IPS DF 19.7 (cell line): ENCODE data around the gene FAM163B.

ENCODE experiments used
- DNase-seq: peaks from one replicate; pipeline ENCODE4 v3.0.0-alpha.2; 2013; ENCODE audit warnings: low read depth, low spot score

FAM163B gene

GRCh38 chr9:133547116-133547515 is 62.1 kb downstream of the FAM163B start:
- DNase-seq: no peak

DNA sequence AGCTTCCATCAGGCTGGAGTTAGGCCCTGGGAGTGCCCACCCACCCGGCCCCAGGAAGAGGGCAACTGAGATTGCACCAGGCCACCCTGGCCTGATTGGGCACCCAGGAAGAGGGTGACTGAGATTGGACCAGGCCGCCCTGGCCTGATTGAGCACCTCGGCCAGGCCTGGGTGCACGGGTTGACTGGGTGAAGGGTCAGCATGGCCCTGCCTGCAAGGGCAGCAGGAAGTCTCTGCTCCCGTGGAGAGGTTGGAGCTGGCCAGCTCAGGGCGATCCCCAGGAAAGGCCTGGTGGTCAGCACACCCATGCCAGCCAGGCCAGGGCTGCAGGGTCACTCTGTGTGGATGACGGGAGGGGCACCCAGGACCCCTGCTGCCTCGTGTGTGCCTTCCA is 62.9 kb downstream of the FAM163B start:
- DNase-seq: no peak

GRCh38 chr9:133545494-133546286 is 63.5 kb downstream of the FAM163B start:
- DNase-seq: no peak

GRCh38 chr9:133543772-133544467 is 65.3 kb downstream of the FAM163B start:
- DNase-seq: no peak

DNA sequence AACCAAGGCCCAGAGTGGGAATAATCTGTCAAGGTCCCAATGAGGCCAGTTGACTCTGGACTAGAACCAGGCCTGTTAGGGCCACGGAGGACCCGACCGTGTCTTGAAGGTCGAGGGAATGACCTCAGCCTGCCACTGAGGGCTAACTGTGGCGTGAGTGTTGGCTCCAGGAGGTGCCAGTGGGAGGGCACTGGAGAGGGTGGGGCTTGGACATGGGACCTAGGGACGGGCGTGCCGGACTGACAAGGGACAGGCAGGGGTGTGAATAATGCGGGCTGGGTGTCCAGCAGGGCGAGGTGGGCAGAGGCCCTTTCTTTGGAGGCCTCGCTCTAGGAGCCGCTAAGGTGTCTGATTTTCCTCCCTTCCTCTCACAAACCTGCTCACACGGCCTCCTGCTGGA is 67.2 kb downstream of the FAM163B start:
- DNase-seq: no peak

DNA sequence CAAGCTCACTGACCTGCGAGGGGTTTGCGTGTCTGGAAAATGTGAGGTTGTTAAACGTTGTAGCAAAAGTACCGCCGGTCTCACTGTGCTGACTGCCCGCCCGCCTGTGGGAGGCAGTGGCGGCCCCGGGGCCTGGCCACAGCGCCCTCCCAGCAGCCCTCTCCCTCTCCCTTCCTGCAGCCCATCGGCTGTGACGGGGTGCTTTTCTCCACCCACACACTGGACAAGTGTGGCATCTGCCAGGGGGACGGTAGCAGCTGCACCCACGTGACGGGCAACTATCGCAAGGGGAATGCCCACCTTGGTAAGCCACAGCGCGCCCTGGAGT is 68.5 kb downstream of the FAM163B start:
- no peak for DNase-seq

DNA sequence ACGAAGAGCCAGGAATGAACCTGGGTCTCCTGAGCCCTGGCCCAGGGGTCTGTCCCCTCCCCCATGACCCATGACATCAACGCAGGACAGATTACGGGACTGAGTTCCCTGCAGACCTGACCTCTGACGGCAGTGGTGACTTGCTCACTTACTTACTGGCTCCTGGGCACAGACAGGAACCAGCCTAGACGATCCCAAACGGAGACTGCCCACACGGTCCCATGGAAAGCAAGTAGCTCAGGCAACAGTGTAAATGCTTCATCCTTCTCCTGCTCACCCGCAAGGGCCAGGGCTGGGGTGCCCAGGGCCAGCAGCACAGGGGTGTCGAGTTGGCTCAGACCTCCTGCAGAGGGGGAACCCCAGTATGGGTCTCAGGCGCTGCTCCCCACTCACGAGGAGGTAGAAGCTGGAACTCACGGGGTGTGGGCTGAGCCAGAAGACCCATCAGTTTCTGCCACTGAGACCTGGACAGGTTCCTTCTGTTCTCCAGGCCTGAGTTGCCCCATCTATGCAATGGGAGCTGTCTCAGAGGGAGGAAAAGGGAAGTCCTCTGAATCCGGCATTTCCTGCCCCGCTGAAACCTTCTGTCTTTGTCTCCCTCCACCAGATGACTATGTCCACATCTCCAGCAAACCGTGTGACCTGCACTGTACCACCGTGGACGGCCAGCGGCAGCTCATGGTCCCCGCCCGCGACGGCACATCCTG is 69.0 kb downstream of the FAM163B start:
- DNase-seq: no peak

- DNase-seq: no peak
Observed at GRCh38 chr9:133538851-133539833, 70.0 kb downstream of the FAM163B start.

- DNase-seq: no peak
Observed at GRCh38 chr9:133538176-133538575, 71.0 kb downstream of the FAM163B start.

- DNase-seq: no peak
Observed at GRCh38 chr9:133537257-133537656, 71.9 kb downstream of the FAM163B start.

DNA sequence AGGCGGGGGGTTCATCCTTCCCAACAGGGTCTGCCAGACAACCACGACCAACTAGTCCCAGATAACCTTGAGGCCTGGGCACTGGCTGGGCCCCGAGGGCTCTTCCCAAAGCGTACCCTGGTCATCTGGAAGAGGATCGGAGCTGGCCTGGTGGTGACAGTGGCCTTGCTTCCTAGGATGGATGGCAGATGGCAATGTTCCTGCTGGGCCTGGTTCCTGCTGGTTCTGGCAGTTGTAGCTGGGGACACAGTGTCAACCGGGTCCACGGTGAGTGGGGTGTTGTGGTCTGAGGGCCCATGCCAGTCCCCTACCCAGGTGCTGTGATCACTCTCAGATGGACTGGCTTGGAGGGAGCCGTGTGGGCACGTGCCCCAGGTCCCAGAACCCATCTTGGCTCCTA is 72.7 kb downstream of the FAM163B start:
- DNase-seq: no peak

DNA sequence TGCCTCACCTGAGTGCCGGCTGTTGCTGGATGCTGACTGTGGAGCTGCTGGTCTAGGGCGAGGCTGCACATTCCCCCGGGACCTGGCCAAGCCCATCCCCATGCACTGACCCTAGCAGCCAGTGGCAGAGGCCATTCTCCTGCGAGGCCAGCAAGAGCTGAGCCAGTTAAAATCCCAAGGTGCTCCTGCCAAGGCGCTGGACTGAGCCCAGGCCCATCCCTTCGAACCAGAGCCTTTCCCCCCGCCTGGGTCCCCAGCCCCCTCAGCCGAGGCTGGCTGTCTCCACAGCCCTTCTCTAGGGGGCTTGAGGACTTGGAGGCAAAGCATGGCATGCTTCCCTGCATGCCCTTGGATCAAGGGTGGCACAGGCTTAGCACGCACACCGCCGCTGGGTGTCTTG is 73.1 kb downstream of the FAM163B start:
- DNase-seq: no peak

DNA sequence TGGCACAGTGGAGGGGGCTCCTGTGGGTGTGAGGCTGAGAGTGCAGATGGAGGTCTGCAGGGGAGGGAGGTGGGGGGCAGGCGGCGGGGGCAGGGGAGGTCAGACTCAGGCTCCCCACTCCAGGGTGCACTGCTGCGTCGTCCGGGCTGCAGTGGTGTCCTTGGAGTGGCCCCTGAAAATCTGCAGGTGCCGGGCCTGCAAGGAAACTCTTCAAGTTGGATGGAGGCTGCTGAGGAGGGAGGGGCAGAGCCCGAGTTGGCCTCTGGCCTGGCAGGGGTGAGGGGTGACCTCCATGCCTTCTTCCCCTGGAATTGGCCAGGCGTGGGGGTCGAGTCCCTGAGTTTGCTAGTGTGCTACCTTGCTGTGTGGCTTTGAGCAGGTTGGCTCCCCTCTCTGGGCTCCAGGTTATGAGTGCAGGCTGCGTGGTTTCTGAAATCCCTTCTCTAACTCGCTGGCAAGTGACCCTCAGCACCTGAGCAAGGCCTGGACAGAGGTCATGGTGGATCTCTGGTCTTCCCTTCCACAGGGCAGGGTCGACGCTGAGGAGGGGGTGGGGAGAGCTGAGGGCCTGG is 73.8 kb downstream of the FAM163B start:
- DNase-seq: no peak

GRCh38 chr9:133534346-133535291 is 74.6 kb downstream of the FAM163B start, which contains the start of gene ADAMTSL2:
Gene ADAMTSL2, plus strand, starts transcription at chr9:133534704. Its CDS starts 2,009 bp downstream, at chr9:133536713.
- no peak for DNase-seq

DNA sequence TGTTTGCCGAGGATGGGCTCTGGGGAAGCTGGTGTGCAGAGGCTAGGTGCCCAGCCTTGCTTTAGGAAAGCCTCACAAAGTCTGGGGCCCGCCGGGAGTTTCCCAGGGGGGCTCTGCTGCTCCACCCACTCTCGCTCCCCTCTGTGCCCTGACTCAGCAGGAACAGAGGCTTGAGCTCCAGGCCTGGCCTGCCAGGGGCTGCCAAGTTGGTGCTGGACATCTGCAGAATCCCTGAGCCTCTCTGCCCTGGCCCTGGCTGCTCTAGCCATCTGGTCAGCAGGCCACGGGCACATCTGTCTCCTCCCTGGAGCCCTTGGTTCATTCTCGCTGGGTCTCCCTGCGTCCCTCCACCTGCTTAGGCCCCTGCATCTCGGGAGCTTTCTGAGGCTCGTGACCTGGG is 75.3 kb downstream of the FAM163B start:
- DNase-seq: no peak

- DNase-seq: no peak
Observed at GRCh38 chr9:133532937-133533668, 76.1 kb downstream of the FAM163B start.

DNA sequence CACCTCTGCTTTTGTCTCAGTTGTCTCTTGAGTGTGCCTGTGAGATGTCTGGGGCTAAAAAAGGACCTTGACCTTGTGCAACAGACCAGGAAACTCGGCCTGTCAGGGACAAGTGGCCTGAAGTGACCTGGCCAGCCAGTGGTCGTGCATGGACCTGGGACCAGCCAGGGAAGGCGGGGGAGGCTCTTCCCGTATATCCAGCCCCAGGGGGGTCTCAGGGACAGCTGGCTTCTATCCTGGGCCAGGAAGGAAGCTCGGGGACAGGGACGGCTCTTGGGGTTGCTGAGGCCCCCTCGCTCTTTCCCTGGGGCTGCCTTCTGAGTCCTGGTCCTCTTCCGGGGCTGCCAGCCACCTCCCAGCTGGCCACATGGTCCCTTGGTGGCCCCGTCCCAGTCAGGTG is 77.9 kb downstream of the FAM163B start:
- no peak for DNase-seq

DNA sequence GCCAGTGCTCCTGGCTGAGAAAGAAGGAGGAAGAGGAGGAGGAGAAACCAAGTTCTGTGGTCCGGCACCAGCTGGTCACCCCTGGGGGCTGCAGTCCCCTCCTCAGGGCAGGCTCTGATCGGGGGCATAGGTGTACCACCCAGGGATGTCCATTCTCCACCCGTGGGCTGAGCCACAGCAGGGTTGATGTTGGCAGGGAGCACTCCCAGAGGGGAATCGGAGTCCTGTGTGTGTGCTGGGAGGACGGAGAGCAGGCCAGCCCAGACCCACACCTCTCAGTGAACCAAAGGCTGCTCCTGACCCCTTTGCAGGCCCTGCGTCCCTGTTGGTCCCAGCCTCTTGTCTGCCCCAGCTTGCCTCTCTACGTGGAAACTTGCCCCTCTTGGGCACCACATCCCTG is 79.3 kb downstream of the FAM163B start:
- no peak for DNase-seq

- DNase-seq: no peak
Observed at GRCh38 chr9:133529457-133529856, 79.7 kb downstream of the FAM163B start.
